HAP-1 (cell line): ENCODE data around the gene STMND1.

Source experiments
- DNase-seq, 2 experiments: peaks; one replicate each; pipeline ENCODE4 v3.0.0-alpha.2; 2016 to 2020; ENCODE audit warnings: low spot score in 2 of 2
- H3K27me3 ChIP-seq: fragments of 250-450 bp; sonication (Bioruptor Pico); 2 replicates; pipeline ENCODE4 v1.5.1; 2020; ENCODE audit warnings: low read depth, mild to moderate bottlenecking, moderate library complexity
- H3K36me3 ChIP-seq: fragments of 250-450 bp; sonication (Bioruptor Pico); replicated peaks from 2 replicates; pipeline ENCODE4 v1.5.1; 2020; ENCODE audit warnings: mild to moderate bottlenecking
- H3K4me1 ChIP-seq: fragments of 250-450 bp; sonication (Bioruptor Pico); 2 replicates; pipeline ENCODE4 v1.5.1; 2020; ENCODE audit warnings: mild to moderate bottlenecking
- H3K4me3 ChIP-seq: fragments of 250-450 bp; sonication (Bioruptor Pico); 2 replicates; pipeline ENCODE4 v1.5.1; 2020; ENCODE audit warnings: mild to moderate bottlenecking, moderate library complexity
- H3K9me3 ChIP-seq: fragments of 250-450 bp; sonication (Bioruptor Pico); 2 replicates; pipeline ENCODE4 v1.5.1; 2020; ENCODE audit warnings: mild to moderate bottlenecking, moderate library complexity
- in situ Hi-C: fragments of 300-500 bp; cut with MboI; formaldehyde crosslinking; loops from 3 replicates; pipeline ENCODE4 v1.14.3; 2020; ENCODE audit warnings: low sequenced_read_pairs, inconsistent platforms, mixed read lengths

Gene STMND1

DNA sequence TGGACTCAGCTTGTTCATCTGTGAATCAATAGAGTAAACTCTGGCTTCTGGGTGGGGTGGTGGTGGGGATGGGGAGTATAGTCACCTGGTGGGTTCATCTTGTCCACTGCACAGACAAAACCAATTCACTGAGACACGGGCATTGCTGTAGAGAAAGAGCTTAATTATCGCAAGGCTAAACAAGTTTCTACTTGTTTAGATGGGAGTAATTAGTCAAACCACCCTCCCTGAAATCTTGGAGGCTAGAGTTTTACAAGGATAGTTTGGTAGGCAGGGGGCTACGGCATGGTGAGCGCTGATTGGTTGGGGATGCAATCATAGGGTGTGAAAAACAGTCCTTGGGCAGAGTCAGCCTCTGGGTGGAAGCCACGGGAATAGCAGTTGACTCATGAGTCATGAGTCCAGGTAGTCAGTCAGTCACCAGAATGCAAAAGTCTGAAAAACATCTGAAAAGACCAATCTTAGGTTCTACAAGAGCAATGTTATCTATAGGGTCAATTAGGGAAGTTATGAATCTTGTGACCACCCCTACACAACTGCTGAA lies 77.8 kb downstream of the STMND1 start:
- Histone ChIP-seq H3K36me3 (no peaks in the 10 kb centered on the region), H3K27me3 (no peaks in the 10 kb centered on the region), H3K9me3 (no peaks in the 10 kb centered on the region; the same call in 1 of the 2 replicates), H3K4me3 (no peak overlapping the region), H3K4me1 (peaks cover 3% of the 10 kb centered on the region; the same call in 1 of the 2 replicates)
- DNase-seq: no peak
- in situ Hi-C loops: no loop called here
